NCI-H748 treated with DMSO at 0.1 percent for 48 hours (cell line): ENCODE results near the gene VGLL2.
"Not testable (repeated sequence)": the region's sequence is repeated elsewhere in the genome, so short reads cannot be mapped to it uniquely, and the experiment has no call there.

Experiments
- DNase-seq: peaks from one replicate; lab custom pipeline; 2025; lab: John Stamatoyannopoulos, UW

VGLL2 gene

GRCh38 chr6:117265410-117266256 lies at the start of gene VGLL2:
TSS of gene VGLL2 (plus strand) at chr6:117265558. CDS start at chr6:117265764, 206 bp downstream.
- DNase-seq, result no peak

- no peak for DNase-seq
Measured at GRCh38 chr6:117222861-117223260, 42.5 kb upstream of the VGLL2 start.

GRCh38 chr6:117226778-117227177 lies 38.6 kb upstream of the VGLL2 start:
- DNase-seq, result no peak

- DNase-seq, result no peak
Measured at GRCh38 chr6:117227245-117227962, 38.0 kb upstream of the VGLL2 start.

GRCh38 chr6:117228202-117228601 lies 37.2 kb upstream of the VGLL2 start:
- no peak for DNase-seq

- no peak for DNase-seq
Measured at GRCh38 chr6:117229870-117230269, 35.5 kb upstream of the VGLL2 start.

GRCh38 chr6:117231466-117231865 lies 33.9 kb upstream of the VGLL2 start:
- no peak for DNase-seq

- DNase-seq, result no peak
Measured at GRCh38 chr6:117232196-117232595, 33.2 kb upstream of the VGLL2 start.

- DNase-seq, result no peak
Measured at GRCh38 chr6:117233145-117233544, 32.2 kb upstream of the VGLL2 start.

- no peak for DNase-seq
Measured at GRCh38 chr6:117237561-117237960, 27.8 kb upstream of the VGLL2 start.

- not testable (repeated sequence) for DNase-seq
Measured at GRCh38 chr6:117244571-117244970, 20.8 kb upstream of the VGLL2 start.

GRCh38 chr6:117244979-117245378 lies 20.4 kb upstream of the VGLL2 start:
- not testable (repeated sequence) for DNase-seq

GRCh38 chr6:117253785-117254184 lies 11.6 kb upstream of the VGLL2 start:
- no peak for DNase-seq

GRCh38 chr6:117262799-117263198 lies 2.6 kb upstream of the VGLL2 start:
- DNase-seq, result no peak

GRCh38 chr6:117263353-117263927 lies 1.9 kb upstream of the VGLL2 start:
- no peak for DNase-seq

- DNase-seq, result no peak
Measured at GRCh38 chr6:117264369-117264691, 1.0 kb upstream of the VGLL2 start.

GRCh38 chr6:117264692-117265409 lies 507 bp upstream of the VGLL2 start:
- no peak for DNase-seq

- DNase-seq, result no peak
Measured at GRCh38 chr6:117266257-117267053, 1.1 kb downstream of the VGLL2 start.

- no peak for DNase-seq
Measured at GRCh38 chr6:117267054-117267347, 1.6 kb downstream of the VGLL2 start.

GRCh38 chr6:117267766-117268534 lies 2.6 kb downstream of the VGLL2 start:
- DNase-seq, result no peak

- no peak for DNase-seq
Measured at GRCh38 chr6:117268924-117269323, 3.6 kb downstream of the VGLL2 start.
